ENCODE measurements around the gene CFAP157.
"Not testable (repeated sequence)": the region's sequence is repeated elsewhere in the genome, so short reads cannot be mapped to it uniquely, and the experiment has no call there.

CFAP157 gene

DNA sequence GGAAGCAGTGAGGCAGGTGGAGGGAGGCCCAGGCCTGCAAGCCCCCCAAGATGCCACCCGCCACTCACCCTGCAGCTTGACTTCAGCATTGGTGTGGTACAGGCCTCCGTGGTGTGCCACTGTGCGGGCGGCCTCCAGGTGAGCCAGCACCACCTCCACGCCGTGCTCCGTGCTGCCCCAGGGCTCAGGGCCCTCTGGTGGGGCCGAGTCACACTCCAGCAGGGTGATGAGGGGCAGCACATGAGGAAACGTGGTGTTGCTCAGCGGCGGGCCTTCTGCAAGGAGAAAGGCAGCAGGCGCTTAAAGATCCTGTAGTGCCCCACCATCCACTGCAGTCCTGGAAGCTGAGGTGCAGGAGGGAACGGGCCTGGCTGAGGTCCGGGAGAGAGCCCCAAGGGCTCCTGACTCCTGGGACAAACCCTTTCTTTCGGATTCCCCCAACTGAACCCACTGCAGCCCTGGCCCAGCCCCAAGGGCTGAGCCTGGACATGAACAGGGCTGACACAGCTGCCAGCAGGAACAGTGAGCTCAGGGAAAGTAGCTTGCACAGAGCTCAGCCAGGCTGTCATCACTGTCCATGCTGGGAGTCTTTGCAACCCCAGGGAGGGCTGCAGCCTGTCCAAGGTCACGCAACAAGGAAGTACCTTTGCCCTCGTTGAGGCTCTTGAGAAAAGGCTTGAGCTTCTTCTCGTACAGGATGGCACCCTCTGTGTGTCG lies 33.0 kb downstream of the CFAP157 start:
- no peak for DNase-seq

- DNase-seq, result no peak
These were observed 35.1 kb downstream of the CFAP157 start for GRCh38 chr9:127741831-127742434.

GRCh38 chr9:127742435-127743088 lies 35.8 kb downstream of the CFAP157 start:
- no peak for DNase-seq

- no peak for DNase-seq
These were observed 37.8 kb downstream of the CFAP157 start for GRCh38 chr9:127744398-127745110.

DNA sequence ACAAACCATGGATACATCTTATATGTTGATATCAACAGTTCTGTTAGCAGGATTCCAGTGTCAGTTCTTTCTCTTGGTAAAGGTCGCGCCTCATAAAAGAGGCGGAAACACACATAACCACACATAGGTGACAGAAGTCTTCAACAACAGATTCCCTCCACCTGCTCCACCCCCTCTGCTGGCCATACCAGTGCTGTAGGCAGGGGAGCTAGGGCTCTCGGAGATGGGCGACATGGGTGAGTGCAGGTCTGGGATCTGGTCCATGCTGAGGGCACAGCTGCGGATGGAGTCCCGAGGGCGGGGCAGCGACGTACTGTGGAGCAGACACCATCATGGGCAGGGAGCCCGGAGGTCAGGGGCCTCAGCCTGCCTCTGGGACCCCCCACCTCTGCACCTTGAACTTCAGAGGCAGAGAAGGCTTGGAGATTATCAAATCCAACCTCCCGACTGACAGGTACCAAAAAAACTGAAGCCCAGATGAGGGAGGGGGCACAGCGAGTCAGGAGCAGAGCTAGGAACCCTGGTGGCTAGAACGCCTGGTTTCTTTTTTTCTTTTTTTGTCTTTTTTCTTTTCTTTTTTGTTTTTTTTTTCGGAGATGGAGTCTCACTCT lies 40.3 kb downstream of the CFAP157 start:
- DNase-seq, result peak; percentile 32 to 41

DNA sequence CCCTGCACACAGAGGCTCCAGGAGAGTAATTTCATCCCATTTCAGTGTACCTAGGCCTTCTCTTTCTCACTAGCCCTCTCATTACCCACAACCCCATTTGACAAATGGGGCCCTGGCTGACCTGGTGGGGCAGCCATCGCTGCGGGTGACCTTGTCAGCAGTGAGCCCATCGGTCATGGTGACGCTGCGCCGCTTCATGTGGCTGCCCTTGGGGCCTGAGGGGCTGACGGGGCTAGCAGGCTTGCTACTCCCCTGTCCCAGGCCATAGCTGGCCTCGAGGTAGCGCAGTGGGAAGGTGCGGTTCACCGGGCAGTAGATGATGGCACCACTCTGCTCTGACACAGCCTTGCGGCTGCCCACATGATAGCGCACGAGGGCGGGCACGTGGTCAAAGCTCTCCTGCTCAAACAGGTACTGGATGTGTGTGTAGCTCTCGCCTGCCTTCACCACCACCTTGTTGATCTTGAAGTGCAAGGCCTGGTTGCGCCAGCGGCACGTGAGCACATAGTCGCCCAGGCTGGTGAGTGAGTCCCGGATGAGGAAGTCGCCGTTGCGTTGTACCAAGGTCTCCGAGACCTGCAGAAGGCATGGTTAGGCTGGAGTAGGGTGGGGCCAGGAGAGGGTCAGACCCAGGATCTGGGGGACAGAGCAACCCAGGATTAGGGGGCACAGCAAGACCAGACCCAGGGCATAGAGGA lies 42.5 kb downstream of the CFAP157 start:
- DNase-seq, result no peak

DNA sequence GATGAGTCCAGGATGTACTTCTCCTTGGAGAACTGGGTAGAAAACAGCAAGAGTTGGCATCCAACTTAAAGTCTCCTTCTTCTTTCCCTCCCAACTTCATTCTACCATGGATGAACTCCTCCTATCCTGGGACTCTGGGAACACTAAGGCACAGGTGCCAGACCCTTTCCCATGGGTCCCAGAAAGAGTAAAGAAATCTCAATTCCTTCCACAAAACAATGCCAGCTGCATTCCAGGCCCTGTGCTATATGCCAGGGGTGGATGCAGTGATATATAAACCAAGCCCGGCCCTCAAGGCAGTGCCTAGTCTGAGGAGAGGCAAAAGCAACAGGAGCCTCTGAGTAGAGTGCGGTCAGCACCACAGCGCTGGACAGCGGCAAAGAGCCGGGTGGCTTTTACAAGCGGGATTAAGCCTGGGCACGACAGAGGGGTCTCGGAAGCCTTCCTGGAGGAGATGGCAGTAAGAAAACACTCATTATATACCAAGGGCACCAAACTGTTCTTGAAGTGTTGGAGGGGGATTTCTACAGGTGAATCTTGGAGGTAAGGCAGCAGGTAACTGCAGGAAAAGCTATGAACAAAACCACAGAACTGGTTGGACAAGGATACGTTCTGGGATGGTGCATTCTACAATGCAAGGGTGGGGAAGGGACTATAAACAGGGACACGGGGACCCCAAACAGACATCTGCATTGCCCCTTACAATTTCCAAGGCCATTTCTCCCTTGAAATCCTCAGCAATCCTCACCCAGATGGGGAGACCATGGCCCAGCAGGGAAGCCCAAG lies 44.7 kb downstream of the CFAP157 start:
- DNase-seq, result no peak

GRCh38 chr9:127753148-127753547 lies 46.4 kb downstream of the CFAP157 start:
- no peak for DNase-seq

DNA sequence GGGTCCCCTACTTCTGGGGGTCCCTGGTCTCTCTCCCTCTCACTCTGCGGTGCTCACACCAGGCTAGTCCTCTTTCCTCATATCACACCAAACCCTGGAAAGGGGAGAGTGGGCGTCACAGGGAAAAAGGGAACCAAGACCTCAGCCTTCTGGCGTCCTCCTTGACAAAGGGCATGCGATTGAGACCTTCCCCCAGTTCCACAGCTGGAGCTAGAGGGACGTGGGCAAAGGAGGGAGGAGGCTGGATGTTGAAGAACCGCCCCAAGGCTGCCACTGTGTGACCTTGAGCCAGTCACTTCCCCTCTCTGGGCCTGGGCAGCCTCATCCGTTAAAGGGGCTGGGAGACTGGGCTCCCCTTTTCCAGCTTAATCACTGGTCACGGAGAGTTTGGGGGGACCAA lies 46.8 kb downstream of the CFAP157 start:
- no peak for DNase-seq

GRCh38 chr9:127754099-127755060 lies 47.6 kb downstream of the CFAP157 start:
- no peak for DNase-seq

- DNase-seq, result no peak
These were observed 48.6 kb downstream of the CFAP157 start for GRCh38 chr9:127755061-127756060.

GRCh38 chr9:127756233-127756632 lies 49.4 kb downstream of the CFAP157 start:
- DNase-seq, result no peak

DNA sequence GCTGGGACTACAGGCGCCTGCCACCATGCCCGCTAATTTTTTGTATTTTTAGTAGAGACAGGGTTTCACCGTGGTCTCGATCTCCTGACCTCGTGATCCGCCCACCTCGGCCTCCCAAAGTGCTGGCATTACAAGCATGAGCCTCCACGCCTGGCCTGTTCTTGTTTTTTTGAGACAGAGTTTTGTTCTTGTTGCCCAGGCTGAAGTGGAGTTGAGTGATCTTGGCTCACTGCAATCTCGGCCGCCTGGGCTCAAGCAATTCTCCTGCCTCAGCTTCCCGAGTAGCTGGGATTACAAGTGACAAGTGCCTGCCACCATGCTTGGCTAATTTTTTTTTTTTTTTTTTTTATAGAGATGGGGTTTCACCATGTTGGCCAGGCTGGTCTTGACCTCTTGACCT lies 50.0 kb downstream of the CFAP157 start:
- DNase-seq, result not testable (repeated sequence)

DNA sequence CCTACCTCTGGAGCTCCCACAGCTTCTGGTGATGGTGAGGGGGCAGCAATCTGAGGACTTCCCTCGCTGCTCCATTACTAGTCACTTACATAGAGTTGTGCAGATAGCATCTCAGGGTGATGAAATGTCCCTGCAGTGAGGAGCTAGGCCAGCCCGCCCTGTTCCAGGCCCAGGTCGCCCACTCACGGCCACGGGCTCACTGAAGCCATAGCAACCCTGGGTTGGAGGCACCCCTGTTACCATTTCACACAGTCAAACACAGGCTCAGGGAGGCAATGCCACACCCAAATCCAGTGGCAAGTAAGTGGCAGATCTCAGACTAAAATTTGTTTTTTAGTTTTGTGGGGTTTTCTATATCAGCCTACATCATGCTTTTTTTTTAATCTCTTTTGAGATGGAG lies 52.1 kb downstream of the CFAP157 start:
- DNase-seq, result no peak

DNA sequence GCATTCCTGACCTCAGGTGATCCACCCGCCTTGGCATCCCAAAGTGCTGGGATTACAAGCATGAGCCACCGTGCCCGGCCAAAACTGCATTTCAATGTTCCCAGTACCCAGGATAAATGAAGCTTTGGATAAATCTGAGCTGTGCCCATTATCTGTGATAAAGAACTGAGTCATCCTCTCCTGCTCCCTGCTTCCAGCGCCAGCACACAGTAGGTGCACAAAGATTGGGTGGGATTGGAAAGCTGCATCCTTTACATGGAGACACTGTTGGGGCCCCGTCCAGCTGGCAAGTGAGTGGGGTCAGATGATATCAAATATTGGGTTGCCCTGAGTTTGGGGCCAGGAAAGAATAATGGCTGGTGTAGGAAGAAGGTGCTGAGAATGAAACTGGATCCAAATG lies 54.3 kb downstream of the CFAP157 start:
- DNase-seq, result no peak

- no peak for DNase-seq
These were observed 54.7 kb downstream of the CFAP157 start for GRCh38 chr9:127761491-127761956.

DNA sequence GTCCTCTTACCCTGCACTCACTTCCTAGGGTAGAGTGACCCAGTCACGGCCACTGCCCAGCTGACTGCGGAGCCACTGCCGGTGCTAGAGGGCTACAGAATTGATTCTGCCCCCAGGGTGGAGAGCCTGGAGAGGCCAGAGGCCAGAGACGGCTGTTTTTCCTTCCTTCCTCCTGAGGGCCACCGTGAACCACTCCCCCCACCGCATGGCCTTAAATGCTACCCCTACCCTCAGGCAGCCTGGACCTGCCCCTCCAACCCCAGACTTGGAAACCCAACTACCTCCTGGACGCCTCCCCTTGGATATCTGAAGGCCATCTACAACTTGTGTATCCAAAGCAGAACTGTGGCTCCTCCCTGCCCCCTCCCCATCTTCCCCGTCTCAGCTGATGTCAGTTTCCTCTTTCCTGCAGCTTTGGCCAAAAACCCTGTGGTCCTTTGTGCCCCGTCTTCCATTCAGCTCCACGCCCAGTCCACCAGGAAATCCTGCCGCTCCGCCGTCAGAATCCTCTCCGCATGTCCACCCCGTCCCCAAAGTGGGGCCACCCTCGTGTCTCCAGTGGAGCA lies 55.4 kb downstream of the CFAP157 start:
- no peak for DNase-seq

GRCh38 chr9:127763918-127764384 lies 57.2 kb downstream of the CFAP157 start:
- peak; percentile 30 to 45 for DNase-seq

All from CD4-positive, alpha-beta T cell treated with Interferon alpha-2 for 1 hour (primary cell).